ENCODE data around the gene KLHL13.

Gene KLHL13

DNA sequence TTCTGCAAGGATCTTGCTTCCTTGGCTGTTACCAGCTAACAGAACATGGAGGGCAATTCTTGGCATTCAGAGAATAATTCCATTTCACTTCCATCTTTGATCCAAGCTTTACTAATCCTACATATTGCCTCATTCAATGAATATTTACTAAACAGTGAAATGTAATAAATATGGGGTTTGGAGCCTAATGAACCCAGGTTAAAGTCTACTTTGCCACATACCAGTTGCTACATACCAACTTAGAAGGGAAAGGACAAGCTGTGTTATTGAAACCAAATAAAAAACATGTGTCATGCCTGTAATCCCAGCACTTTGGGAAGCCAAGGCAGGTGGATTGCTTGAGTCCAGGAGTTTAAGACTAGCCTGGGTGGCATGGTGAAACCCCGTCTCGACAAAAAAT, 265.6 kb downstream of the KLHL13 start:
- no peak for DNase-seq (ENCODE audit: low read depth)

Measured in stimulated activated CD8-positive, alpha-beta memory T cell treated with anti-CD3 and anti-CD28 coated beads, Interleukin-12 subunit alpha, Interleukin-12 subunit beta, amount 100 ng/mL, for 1 hour (primary cell).